Measurements from ENCODE around the gene TFCP2.

DNA sequence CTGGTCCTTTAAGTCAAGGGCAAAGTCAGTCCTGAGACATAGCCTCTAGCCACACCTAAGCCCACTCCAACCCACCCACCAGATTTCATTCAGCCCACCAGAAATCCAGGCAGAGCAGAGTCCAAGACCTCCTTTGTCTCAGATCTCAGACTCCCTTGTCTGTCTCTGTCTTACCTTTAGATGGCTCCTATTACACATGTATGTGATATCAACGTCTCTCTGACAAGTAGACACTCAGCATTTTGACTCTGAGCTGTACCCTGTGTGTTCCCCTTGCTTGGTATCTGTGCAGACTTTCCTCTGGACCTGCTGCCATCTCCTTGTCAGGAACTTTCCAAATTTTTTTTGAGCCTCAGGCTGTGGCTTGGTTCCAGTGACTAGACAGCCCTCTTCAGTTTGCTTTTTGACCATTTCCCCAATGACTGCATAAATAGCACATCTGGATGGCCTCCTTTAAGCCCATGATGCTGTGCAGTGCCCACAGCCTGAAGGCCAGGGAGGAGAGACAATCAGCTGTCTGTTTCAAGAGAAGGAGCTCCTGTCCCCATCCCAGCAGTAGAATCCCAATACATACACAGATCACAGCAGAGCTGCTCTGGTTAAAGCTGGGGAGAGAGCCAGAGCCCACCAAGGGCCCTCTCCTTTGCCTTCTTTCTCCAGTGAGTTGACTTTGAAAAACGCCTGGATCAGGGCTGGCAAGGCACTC lies 37.9 kb upstream of the TFCP2 start:
- TF ChIP-seq, protein P1, sequence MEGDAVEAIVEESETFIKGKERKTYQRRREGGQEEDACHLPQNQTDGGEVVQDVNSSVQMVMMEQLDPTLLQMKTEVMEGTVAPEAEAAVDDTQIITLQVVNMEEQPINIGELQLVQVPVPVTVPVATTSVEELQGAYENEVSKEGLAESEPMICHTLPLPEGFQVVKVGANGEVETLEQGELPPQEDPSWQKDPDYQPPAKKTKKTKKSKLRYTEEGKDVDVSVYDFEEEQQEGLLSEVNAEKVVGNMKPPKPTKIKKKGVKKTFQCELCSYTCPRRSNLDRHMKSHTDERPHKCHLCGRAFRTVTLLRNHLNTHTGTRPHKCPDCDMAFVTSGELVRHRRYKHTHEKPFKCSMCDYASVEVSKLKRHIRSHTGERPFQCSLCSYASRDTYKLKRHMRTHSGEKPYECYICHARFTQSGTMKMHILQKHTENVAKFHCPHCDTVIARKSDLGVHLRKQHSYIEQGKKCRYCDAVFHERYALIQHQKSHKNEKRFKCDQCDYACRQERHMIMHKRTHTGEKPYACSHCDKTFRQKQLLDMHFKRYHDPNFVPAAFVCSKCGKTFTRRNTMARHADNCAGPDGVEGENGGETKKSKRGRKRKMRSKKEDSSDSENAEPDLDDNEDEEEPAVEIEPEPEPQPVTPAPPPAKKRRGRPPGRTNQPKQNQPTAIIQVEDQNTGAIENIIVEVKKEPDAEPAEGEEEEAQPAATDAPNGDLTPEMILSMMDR (IDR thresholded peaks at IDR 0.05) = no peak
- TF ChIP-seq POLR2AphosphoS5 (IDR thresholded peaks at IDR 0.05) = no peak

Data from suprapubic skin (tissue), 3 donors.